Osteocyte (in vitro differentiated cells): ENCODE results near the gene CCDC102B. TPM values are rescaled to one million over a fixed set of nuclear protein-coding genes. Genes with fewer than 3 reads are reported as not detected.

Experiments used
- DNase-seq: peaks from one replicate; pipeline ENCODE4 v3.0.0; 2021; ENCODE audit warnings: mixed read lengths; ENCODE audit not compliant: unreplicated experiment; ENCODE audit errors: extremely low spot score
- H3K27ac Mint-ChIP-seq: one replicate; pipeline ENCODE4 v1.8.0; 2021; ENCODE audit warnings: mild to moderate bottlenecking, mixed read lengths; ENCODE audit not compliant: unreplicated experiment
- H3K27me3 Mint-ChIP-seq: one replicate; pipeline ENCODE4 v1.8.0; 2021; ENCODE audit warnings: mixed read lengths; ENCODE audit not compliant: unreplicated experiment
- H3K36me3 Mint-ChIP-seq: one replicate; pipeline ENCODE4 v1.8.0; 2021; ENCODE audit warnings: mixed read lengths; ENCODE audit not compliant: unreplicated experiment
- H3K4me1 Mint-ChIP-seq: one replicate; pipeline ENCODE4 v1.8.0; 2021; ENCODE audit warnings: mixed read lengths; ENCODE audit not compliant: unreplicated experiment
- H3K4me3 Mint-ChIP-seq: one replicate; pipeline ENCODE4 v1.8.0; 2021; ENCODE audit warnings: mild to moderate bottlenecking, moderate library complexity, mixed read lengths; ENCODE audit not compliant: unreplicated experiment
- H3K9me3 Mint-ChIP-seq: one replicate; pipeline ENCODE4 v1.8.0; 2021; ENCODE audit warnings: mixed read lengths; ENCODE audit not compliant: unreplicated experiment
- total RNA-seq: library from RNA; stranded (reverse); gene quantifications from 2 replicates; pipeline ENCODE4 v1.2.1, GENCODE V29; 2021
- TF ChIP-seq, protein P1 (sequence below): fragments of 200-600 bp; sonication (generic); IDR thresholded peaks from 2 replicates; pipeline ENCODE4 v1.5.0; 2021; ENCODE audit warnings: antibody characterized with exemption, mild to moderate bottlenecking, moderate library complexity

CCDC102B gene
- total RNA-seq, 1 donor from 2014 or later, result 18.9 TPM

DNA sequence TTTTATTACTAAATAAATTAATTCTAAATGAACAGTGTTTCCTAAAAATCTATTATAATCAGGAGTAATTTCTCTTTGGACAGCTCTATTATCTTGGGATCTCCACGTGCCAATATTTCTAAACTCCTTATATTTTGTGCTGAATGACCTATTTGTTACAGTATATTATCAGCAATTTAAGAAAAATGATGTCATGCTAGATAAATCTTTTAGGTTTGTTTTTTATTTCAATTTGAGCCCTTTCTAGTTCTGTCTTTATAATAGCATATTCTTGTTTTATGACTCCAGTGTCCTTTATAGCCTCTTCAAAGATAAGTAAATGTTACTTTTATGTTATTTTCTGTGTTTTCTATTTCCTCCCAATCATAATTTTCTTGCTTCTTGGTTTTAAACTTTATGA is 269.2 kb downstream of the CCDC102B start:
- TF ChIP-seq, protein P1, sequence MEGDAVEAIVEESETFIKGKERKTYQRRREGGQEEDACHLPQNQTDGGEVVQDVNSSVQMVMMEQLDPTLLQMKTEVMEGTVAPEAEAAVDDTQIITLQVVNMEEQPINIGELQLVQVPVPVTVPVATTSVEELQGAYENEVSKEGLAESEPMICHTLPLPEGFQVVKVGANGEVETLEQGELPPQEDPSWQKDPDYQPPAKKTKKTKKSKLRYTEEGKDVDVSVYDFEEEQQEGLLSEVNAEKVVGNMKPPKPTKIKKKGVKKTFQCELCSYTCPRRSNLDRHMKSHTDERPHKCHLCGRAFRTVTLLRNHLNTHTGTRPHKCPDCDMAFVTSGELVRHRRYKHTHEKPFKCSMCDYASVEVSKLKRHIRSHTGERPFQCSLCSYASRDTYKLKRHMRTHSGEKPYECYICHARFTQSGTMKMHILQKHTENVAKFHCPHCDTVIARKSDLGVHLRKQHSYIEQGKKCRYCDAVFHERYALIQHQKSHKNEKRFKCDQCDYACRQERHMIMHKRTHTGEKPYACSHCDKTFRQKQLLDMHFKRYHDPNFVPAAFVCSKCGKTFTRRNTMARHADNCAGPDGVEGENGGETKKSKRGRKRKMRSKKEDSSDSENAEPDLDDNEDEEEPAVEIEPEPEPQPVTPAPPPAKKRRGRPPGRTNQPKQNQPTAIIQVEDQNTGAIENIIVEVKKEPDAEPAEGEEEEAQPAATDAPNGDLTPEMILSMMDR, result no peak
- H3K36me3 Mint-ChIP-seq, result no peaks in the 10 kb centered on the region
- DNase-seq, result no peak
- peaks cover 10% of the 10 kb centered on the region for H3K9me3 Mint-ChIP-seq
- H3K4me3 Mint-ChIP-seq, result no peak overlapping the region
- no peak overlapping the region for H3K27ac Mint-ChIP-seq
- peaks cover 6% of the 10 kb centered on the region for H3K27me3 Mint-ChIP-seq
- H3K4me1 Mint-ChIP-seq, result no peaks in the 10 kb centered on the region

DNA sequence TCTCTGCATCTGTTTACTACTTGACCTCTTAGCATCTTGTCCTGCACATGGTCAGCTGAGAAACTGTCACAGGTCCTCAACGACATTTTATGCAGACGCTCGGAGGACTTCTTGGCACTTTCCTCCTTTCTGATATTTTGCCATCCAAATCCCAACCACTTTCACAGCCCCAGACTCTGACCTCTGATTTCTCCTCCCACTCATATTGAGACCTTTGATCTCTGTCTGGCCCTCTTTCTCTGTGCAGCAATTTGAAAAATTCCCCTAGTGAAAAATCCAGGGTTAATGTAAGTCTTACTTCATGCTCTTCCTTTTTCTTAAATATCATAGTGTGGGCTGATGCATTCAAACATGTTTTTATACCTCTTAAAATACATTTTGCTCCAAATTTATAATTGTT is 273.8 kb downstream of the CCDC102B start:
- Mint-ChIP-seq H3K4me1 (no peaks in the 10 kb centered on the region), H3K9me3 (peaks cover 8% of the 10 kb centered on the region), H3K27ac (no peak overlapping the region), H3K4me3 (no peak overlapping the region), H3K36me3 (no peaks in the 10 kb centered on the region), H3K27me3 (peaks cover 11% of the 10 kb centered on the region)
- TF ChIP-seq, protein P1, result no peak
- DNase-seq, result no peak

DNA sequence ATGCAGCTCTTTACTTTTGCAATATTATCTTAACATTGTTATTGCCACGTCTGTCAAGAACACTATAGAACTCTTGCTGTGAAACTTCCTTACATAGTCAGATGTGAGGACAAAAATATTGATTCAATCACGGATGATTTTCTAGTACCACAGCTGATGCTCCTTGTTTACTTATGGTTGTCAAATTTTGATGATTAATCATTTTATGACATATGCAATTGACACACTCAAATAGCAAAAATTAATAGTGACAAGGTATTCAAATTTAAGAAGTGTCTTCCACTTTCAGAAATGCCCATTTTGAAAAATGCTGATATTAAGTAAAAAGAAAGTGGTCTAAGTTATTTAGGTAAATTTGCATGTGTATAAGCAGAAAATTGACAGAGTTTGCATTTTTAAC is 284.0 kb downstream of the CCDC102B start:
- Mint-ChIP-seq H3K4me1 (no peaks in the 10 kb centered on the region), H3K36me3 (peaks cover 1% of the 10 kb centered on the region), H3K4me3 (no peak overlapping the region)

DNA sequence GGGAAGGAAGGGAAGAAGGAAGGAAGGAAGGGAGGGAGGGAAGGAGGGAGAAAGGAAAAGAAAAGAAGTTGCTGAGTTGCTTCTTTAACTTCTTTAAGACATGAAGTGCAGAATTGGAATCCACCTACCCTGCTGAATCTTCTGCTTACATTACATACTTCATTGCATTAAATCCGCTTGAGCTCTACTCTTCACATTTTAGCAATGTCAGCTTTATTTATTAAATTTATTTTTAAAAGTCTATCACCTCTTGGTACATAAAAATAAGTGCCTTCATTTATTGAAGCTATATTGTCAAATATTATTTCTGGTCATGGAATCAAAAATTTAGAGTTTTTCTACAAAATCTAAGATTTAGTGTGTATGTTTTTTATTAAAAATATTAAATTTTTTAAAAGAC is 284.6 kb downstream of the CCDC102B start:
- no peak overlapping the region for H3K27ac Mint-ChIP-seq
- H3K36me3 Mint-ChIP-seq, result peaks cover 1% of the 10 kb centered on the region
- H3K9me3 Mint-ChIP-seq, result no peaks in the 10 kb centered on the region
- TF ChIP-seq, protein P1, result no peak
- DNase-seq, result no peak
- no peak overlapping the region for H3K4me3 Mint-ChIP-seq
- H3K4me1 Mint-ChIP-seq, result no peaks in the 10 kb centered on the region
- H3K27me3 Mint-ChIP-seq, result no peaks in the 10 kb centered on the region

More for the DNA sequence above, 284.0 kb downstream of the CCDC102B start:
- no peak for DNase-seq
- H3K27ac Mint-ChIP-seq, result no peak overlapping the region
- H3K27me3 Mint-ChIP-seq, result no peaks in the 10 kb centered on the region
- TF ChIP-seq, protein P1, result no peak
- no peaks in the 10 kb centered on the region for H3K9me3 Mint-ChIP-seq

DNA sequence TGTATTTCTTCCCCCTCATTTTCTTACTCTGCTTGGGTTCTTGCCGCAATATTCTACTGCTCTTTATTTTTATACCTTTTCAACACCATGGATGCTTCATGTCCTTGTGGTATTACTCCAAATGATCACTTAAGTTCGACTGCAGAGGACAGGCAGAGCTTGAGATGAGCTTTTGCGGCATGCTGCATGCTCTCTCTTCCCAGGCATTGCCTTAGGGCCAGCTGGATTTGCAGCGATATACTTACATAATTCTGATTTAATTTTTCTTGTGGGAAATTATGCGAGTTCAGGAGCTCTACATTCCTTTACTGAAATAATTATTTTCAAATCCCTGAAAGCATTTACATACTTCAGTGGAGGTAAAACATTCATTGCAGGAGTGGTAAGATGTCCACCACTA is 288.1 kb downstream of the CCDC102B start:
- Mint-ChIP-seq H3K9me3 (no peaks in the 10 kb centered on the region), H3K4me1 (no peaks in the 10 kb centered on the region), H3K27me3 (no peaks in the 10 kb centered on the region), H3K36me3 (no peaks in the 10 kb centered on the region), H3K4me3 (no peak overlapping the region), H3K27ac (no peak overlapping the region)
- TF ChIP-seq, protein P1, result no peak
- DNase-seq, result no peak
